ENCODE results near the gene DNAH8.
"Not testable (repeated sequence)": the region's sequence is repeated elsewhere in the genome, so short reads cannot be mapped to it uniquely, and the experiment has no call there.

DNAH8 gene

DNA sequence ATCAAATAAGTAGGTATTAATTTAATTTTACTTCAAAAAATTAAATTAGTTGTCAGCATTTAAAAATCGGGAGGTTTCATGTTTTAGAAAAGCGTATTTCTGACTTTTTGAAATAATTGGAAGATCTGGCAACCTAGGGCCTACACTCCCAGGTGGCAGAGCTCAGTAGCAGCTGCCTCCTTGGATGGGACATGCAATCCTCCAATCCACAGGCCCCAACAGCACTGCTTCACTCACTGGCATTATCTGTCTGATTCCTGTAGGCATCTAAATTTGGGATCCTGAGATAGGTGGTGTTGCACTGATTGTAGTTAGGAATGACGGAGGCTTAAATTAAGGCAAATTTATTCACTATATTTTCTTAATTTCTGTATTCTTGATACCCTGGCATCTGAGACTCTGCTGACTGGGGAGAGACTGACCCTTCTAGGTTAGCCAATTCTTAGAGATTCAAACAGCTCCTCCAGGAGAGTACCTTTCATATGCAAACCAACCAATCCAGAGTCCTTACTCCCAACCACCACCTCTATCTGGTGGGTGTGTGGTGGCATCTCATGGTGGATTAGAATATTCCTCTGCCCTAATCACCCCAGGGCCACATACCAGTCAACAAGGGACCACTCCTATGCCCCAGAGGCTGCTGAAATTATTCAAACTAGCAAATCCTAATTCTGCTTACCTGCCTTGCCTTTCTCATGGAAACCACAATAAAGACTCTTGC is 186.9 kb downstream of the DNAH8 start:
- H3K4me1 ChIP-seq (ENCODE audit: control insufficient read depth, insufficient read depth, low read length): peaks cover 4% of the 10 kb centered on the region
- H3K9me3 ChIP-seq (ENCODE audit: control insufficient read depth, insufficient read depth, low read length): no peaks in the 10 kb centered on the region
- no peaks in the 10 kb centered on the region for H3K36me3 ChIP-seq (ENCODE audit: control insufficient read depth, insufficient read depth, low read length)
- no peak overlapping the region for H3K4me3 ChIP-seq (ENCODE audit: low read depth, low read length)
- no peaks in the 10 kb centered on the region for H3K27me3 ChIP-seq (ENCODE audit: control insufficient read depth, insufficient read depth, low read length)
- no peak overlapping the region for H3K9ac ChIP-seq (ENCODE audit: low read depth, low read length)

DNA sequence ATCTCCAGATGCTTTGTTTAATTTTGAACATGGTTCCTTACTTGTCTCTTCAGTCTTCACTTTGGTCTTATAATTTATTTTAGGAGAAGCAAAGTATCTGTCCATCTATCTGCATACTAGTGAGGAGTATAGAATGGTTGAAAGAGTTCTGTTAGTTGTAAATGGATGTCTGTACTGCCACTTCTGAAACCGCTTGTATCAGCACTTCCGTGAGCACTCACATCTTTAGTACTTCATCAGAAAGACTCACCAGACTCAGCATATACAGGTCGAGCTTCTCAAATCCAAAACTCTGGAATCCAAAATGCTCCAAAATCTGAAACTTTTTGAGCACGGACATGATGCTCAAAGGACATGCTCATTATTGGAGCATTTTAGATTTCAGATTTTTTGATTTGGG is 191.5 kb downstream of the DNAH8 start:
- Histone ChIP-seq H3K36me3 (ENCODE audit: control insufficient read depth, insufficient read depth, low read length) (no peaks in the 10 kb centered on the region), H3K9me3 (ENCODE audit: control insufficient read depth, insufficient read depth, low read length) (no peaks in the 10 kb centered on the region), H3K4me3 (ENCODE audit: low read depth, low read length) (no peak overlapping the region), H3K4me1 (ENCODE audit: control insufficient read depth, insufficient read depth, low read length) (peaks cover 4% of the 10 kb centered on the region), H3K27me3 (ENCODE audit: control insufficient read depth, insufficient read depth, low read length) (no peaks in the 10 kb centered on the region), H3K9ac (ENCODE audit: low read depth, low read length) (no peak overlapping the region)

DNA sequence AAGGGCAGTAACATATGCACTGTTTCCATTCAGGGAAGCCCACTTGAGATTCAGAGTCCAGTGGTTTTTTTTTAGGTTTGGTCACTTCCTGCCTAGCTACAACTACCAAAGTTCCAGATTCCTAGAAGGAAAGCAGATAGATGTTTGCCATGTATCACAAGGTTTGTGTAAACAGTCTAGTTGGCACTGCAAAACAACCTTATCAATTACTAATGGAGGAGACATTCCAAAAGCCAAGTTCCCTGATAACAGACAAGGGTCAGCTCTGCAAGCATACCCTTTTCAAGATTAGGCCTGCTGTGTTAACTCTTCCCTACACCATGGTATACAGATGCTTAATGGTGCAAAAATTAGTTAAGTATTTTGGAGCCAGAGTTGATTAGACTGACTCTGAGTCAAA is 192.2 kb downstream of the DNAH8 start:
- H3K9ac ChIP-seq (ENCODE audit: low read depth, low read length): no peak overlapping the region
- no peaks in the 10 kb centered on the region for H3K36me3 ChIP-seq (ENCODE audit: control insufficient read depth, insufficient read depth, low read length)
- no peaks in the 10 kb centered on the region for H3K9me3 ChIP-seq (ENCODE audit: control insufficient read depth, insufficient read depth, low read length)
- H3K4me3 ChIP-seq (ENCODE audit: low read depth, low read length): no peak overlapping the region
- H3K4me1 ChIP-seq (ENCODE audit: control insufficient read depth, insufficient read depth, low read length): no peaks in the 10 kb centered on the region
- H3K27me3 ChIP-seq (ENCODE audit: control insufficient read depth, insufficient read depth, low read length): no peaks in the 10 kb centered on the region

GRCh38 chr6:38909015-38909730 is 194.1 kb downstream of the DNAH8 start:
- no peaks in the 10 kb centered on the region for H3K36me3 ChIP-seq (ENCODE audit: control insufficient read depth, insufficient read depth, low read length)
- no peaks in the 10 kb centered on the region for H3K27me3 ChIP-seq (ENCODE audit: control insufficient read depth, insufficient read depth, low read length)
- no peak overlapping the region for H3K4me3 ChIP-seq (ENCODE audit: low read depth, low read length)
- H3K9me3 ChIP-seq (ENCODE audit: control insufficient read depth, insufficient read depth, low read length): no peaks in the 10 kb centered on the region
- no peak overlapping the region for H3K9ac ChIP-seq (ENCODE audit: low read depth, low read length)
- H3K4me1 ChIP-seq (ENCODE audit: control insufficient read depth, insufficient read depth, low read length): no peaks in the 10 kb centered on the region

GRCh38 chr6:38910207-38910606 is 195.1 kb downstream of the DNAH8 start:
- no peak overlapping the region for H3K9ac ChIP-seq (ENCODE audit: low read depth, low read length)
- H3K9me3 ChIP-seq (ENCODE audit: control insufficient read depth, insufficient read depth, low read length): no peaks in the 10 kb centered on the region
- no peak overlapping the region for H3K4me3 ChIP-seq (ENCODE audit: low read depth, low read length)
- H3K4me1 ChIP-seq (ENCODE audit: control insufficient read depth, insufficient read depth, low read length): no peaks in the 10 kb centered on the region
- H3K36me3 ChIP-seq (ENCODE audit: control insufficient read depth, insufficient read depth, low read length): no peaks in the 10 kb centered on the region
- H3K27me3 ChIP-seq (ENCODE audit: control insufficient read depth, insufficient read depth, low read length): no peaks in the 10 kb centered on the region

- Histone ChIP-seq H3K9me3 (ENCODE audit: control insufficient read depth, insufficient read depth, low read length) (no peaks in the 10 kb centered on the region), H3K36me3 (ENCODE audit: control insufficient read depth, insufficient read depth, low read length) (no peaks in the 10 kb centered on the region), H3K4me1 (ENCODE audit: control insufficient read depth, insufficient read depth, low read length) (no peaks in the 10 kb centered on the region), H3K4me3 (ENCODE audit: low read depth, low read length) (no peak overlapping the region), H3K9ac (ENCODE audit: low read depth, low read length) (no peak overlapping the region), H3K27me3 (ENCODE audit: control insufficient read depth, insufficient read depth, low read length) (no peaks in the 10 kb centered on the region)
These were observed 197.3 kb downstream of the DNAH8 start for GRCh38 chr6:38912378-38912777.

DNA sequence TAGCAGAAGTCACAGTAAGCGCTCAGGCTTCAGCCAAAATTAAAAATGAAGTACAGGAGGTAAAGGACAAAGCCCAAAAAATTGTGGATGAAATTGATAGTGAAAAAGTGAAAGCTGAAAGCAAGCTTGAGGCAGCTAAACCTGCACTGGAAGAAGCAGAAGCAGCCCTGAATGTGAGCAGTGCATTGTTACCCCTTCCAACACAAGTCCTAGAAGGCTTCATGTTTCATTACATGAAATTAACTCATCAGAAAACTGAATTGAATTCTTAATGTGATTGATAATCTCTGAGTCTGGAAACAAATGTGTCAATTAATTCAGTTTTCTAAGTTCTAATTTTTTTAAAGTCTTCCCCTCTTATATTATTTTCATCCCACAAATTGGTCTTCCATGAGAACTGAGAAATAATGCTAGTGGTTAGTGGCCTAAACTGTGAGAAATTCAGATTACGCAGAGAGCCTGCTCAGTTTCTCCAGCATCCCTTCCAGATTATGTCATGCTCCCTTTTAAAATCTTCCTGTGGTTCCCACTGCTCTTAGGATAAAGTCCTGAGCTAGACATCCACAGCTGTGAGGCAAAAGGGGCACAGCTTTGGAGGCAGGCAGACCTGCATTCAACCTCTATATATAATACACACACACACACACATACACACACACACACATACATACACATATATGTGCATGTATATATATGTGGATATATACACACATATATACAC is 200.3 kb downstream of the DNAH8 start:
- H3K9me3 ChIP-seq (ENCODE audit: control insufficient read depth, insufficient read depth, low read length): no peaks in the 10 kb centered on the region
- H3K27me3 ChIP-seq (ENCODE audit: control insufficient read depth, insufficient read depth, low read length): no peaks in the 10 kb centered on the region
- no peaks in the 10 kb centered on the region for H3K36me3 ChIP-seq (ENCODE audit: control insufficient read depth, insufficient read depth, low read length)
- no peaks in the 10 kb centered on the region for H3K4me1 ChIP-seq (ENCODE audit: control insufficient read depth, insufficient read depth, low read length)
- H3K9ac ChIP-seq (ENCODE audit: low read depth, low read length): no peak overlapping the region
- H3K4me3 ChIP-seq (ENCODE audit: low read depth, low read length): no peak overlapping the region

DNA sequence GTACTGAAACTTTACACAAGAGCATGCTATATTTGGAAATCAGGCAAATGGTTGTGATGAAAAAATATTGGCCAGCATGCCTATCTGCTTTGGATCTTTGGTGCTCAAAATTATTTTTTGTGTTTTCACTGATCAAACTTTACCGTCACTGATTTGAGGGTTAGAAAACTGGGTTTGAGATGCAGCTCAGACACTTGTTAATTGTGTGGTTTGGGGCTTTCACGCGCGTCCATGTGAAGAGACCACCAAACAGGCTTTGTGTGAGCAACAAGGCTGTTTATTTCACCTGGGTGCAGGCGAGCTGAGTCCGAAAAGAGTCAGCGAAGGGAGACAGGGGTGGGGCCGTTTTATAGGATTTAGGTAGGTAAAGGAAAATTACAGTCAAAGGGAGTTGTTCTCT is 206.4 kb downstream of the DNAH8 start:
- H3K9ac ChIP-seq (ENCODE audit: low read depth, low read length); H3K27me3 ChIP-seq (ENCODE audit: control insufficient read depth, insufficient read depth, low read length): not testable (repeated sequence)

GRCh38 chr6:38924791-38925509 is 209.8 kb downstream of the DNAH8 start:
- Histone ChIP-seq H3K27me3 (ENCODE audit: control insufficient read depth, insufficient read depth, low read length) (no peaks in the 10 kb centered on the region), H3K9me3 (ENCODE audit: control insufficient read depth, insufficient read depth, low read length) (no peaks in the 10 kb centered on the region), H3K4me3 (ENCODE audit: low read depth, low read length) (no peak overlapping the region), H3K36me3 (ENCODE audit: control insufficient read depth, insufficient read depth, low read length) (no peaks in the 10 kb centered on the region), H3K4me1 (ENCODE audit: control insufficient read depth, insufficient read depth, low read length) (peaks cover 15% of the 10 kb centered on the region), H3K9ac (ENCODE audit: low read depth, low read length) (no peak overlapping the region)

More for the DNA sequence above, 206.4 kb downstream of the DNAH8 start:
- H3K4me3 ChIP-seq (ENCODE audit: low read depth, low read length); H3K36me3 ChIP-seq (ENCODE audit: control insufficient read depth, insufficient read depth, low read length); H3K9me3 ChIP-seq (ENCODE audit: control insufficient read depth, insufficient read depth, low read length): not testable (repeated sequence)
- H3K4me1 ChIP-seq (ENCODE audit: control insufficient read depth, insufficient read depth, low read length): peaks cover 11% of the 10 kb centered on the region

- Histone ChIP-seq H3K4me1 (ENCODE audit: control insufficient read depth, insufficient read depth, low read length) (peaks cover 8% of the 10 kb centered on the region), H3K36me3 (ENCODE audit: control insufficient read depth, insufficient read depth, low read length) (no peaks in the 10 kb centered on the region), H3K4me3 (ENCODE audit: low read depth, low read length) (no peak overlapping the region), H3K9me3 (ENCODE audit: control insufficient read depth, insufficient read depth, low read length) (no peaks in the 10 kb centered on the region), H3K27me3 (ENCODE audit: control insufficient read depth, insufficient read depth, low read length) (no peaks in the 10 kb centered on the region), H3K9ac (ENCODE audit: low read depth, low read length) (no peak overlapping the region)
These were observed 214.4 kb downstream of the DNAH8 start for GRCh38 chr6:38929560-38929959.

GRCh38 chr6:38933426-38933825 is 218.3 kb downstream of the DNAH8 start:
- Histone ChIP-seq H3K4me1 (ENCODE audit: control insufficient read depth, insufficient read depth, low read length) (no peaks in the 10 kb centered on the region), H3K9me3 (ENCODE audit: control insufficient read depth, insufficient read depth, low read length) (no peaks in the 10 kb centered on the region), H3K27me3 (ENCODE audit: control insufficient read depth, insufficient read depth, low read length) (no peaks in the 10 kb centered on the region), H3K9ac (ENCODE audit: low read depth, low read length) (no peak overlapping the region), H3K36me3 (ENCODE audit: control insufficient read depth, insufficient read depth, low read length) (no peaks in the 10 kb centered on the region), H3K4me3 (ENCODE audit: low read depth, low read length) (no peak overlapping the region)

All from iPS-15b (cell line).